Measurements from ENCODE around the gene UNC80.

DNA sequence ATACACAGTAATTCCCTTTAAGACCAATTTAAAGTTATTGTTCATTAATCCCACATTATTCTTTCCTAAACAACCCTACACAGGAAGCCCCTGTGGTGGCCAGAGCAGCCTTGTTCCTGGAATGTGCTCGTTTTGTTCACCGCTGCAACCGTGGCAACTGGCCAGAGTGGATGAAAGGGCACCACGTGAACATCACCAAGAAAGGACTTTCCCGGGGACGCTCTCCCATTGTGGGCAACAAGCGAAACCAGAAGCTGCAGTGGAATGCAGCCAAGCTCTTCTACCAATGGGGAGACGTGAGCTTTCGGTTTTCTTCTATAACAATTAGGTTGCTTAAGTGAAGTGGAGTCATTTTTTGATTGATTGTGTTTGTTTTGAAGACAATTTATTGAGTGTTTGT lies 101.0 kb downstream of the UNC80 start:
- TF ChIP-seq, protein P1, sequence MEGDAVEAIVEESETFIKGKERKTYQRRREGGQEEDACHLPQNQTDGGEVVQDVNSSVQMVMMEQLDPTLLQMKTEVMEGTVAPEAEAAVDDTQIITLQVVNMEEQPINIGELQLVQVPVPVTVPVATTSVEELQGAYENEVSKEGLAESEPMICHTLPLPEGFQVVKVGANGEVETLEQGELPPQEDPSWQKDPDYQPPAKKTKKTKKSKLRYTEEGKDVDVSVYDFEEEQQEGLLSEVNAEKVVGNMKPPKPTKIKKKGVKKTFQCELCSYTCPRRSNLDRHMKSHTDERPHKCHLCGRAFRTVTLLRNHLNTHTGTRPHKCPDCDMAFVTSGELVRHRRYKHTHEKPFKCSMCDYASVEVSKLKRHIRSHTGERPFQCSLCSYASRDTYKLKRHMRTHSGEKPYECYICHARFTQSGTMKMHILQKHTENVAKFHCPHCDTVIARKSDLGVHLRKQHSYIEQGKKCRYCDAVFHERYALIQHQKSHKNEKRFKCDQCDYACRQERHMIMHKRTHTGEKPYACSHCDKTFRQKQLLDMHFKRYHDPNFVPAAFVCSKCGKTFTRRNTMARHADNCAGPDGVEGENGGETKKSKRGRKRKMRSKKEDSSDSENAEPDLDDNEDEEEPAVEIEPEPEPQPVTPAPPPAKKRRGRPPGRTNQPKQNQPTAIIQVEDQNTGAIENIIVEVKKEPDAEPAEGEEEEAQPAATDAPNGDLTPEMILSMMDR (IDR thresholded peaks at IDR 0.05): no peak
- TF ChIP-seq POLR2A (IDR thresholded peaks at IDR 0.05): no peak
